ENCODE results near the gene LRMDA. TPM values are rescaled to one million over a fixed set of nuclear protein-coding genes. Genes with fewer than 3 reads are reported as not detected.

LRMDA gene
- total RNA-seq, 1 donor from 2014 or later: 4.5 TPM

GRCh38 chr10:75658496-75658895 is 227.1 kb downstream of the LRMDA start:
- intact Hi-C loops (cut with DNase I): loop anchor here (10.0 kb wide), 1 partner anchor 194 kb away; no protein-coding TSS in a partner anchor
- no peak for DNase-seq (ENCODE audit: low spot score)

GRCh38 chr10:75658915-75659314 is 227.5 kb downstream of the LRMDA start:
- intact Hi-C loops (cut with DNase I): loop anchor here (10.0 kb wide), 1 partner anchor 194 kb away; no protein-coding TSS in a partner anchor
- DNase-seq (ENCODE audit: low spot score): no peak

- intact Hi-C loops (cut with DNase I): no loop called here
- no peak for DNase-seq (ENCODE audit: low spot score)
Observed at GRCh38 chr10:75660823-75661222, 229.4 kb downstream of the LRMDA start.

- DNase-seq (ENCODE audit: low spot score): no peak
- intact Hi-C loops (cut with DNase I): no loop called here
Observed at GRCh38 chr10:75662715-75663114, 231.3 kb downstream of the LRMDA start.

GRCh38 chr10:75663947-75664664 is 232.7 kb downstream of the LRMDA start:
- no peak for DNase-seq (ENCODE audit: low spot score)
- intact Hi-C loops (cut with DNase I): no loop called here

- no peak for DNase-seq (ENCODE audit: low spot score)
- intact Hi-C loops (cut with DNase I): no loop called here
Observed at GRCh38 chr10:75664968-75665367, 233.5 kb downstream of the LRMDA start.

- no peak for DNase-seq (ENCODE audit: low spot score)
- intact Hi-C loops (cut with DNase I): no loop called here
Observed at GRCh38 chr10:75665707-75666106, 234.3 kb downstream of the LRMDA start.

GRCh38 chr10:75672111-75672671 is 240.8 kb downstream of the LRMDA start:
- no peak for DNase-seq (ENCODE audit: low spot score)
- intact Hi-C loops (cut with DNase I): no loop called here

GRCh38 chr10:75672842-75673241 is 241.4 kb downstream of the LRMDA start:
- intact Hi-C loops (cut with DNase I): no loop called here
- no peak for DNase-seq (ENCODE audit: low spot score)

GRCh38 chr10:75677541-75677940 is 246.1 kb downstream of the LRMDA start:
- intact Hi-C loops (cut with DNase I): no loop called here
- no peak for DNase-seq (ENCODE audit: low spot score)

- intact Hi-C loops (cut with DNase I): no loop called here
- no peak for DNase-seq (ENCODE audit: low spot score)
Observed at GRCh38 chr10:75678527-75678926, 247.1 kb downstream of the LRMDA start.

GRCh38 chr10:75679536-75679935 is 248.1 kb downstream of the LRMDA start:
- intact Hi-C loops (cut with DNase I): no loop called here
- no peak for DNase-seq (ENCODE audit: low spot score)

GRCh38 chr10:75681334-75681733 is 249.9 kb downstream of the LRMDA start:
- no peak for DNase-seq (ENCODE audit: low spot score)
- intact Hi-C loops (cut with DNase I): no loop called here

- no peak for DNase-seq (ENCODE audit: low spot score)
- intact Hi-C loops (cut with DNase I): no loop called here
Observed at GRCh38 chr10:75682649-75683557, 251.5 kb downstream of the LRMDA start.

- intact Hi-C loops (cut with DNase I): no loop called here
- DNase-seq (ENCODE audit: low spot score): no peak
Observed at GRCh38 chr10:75685187-75685586, 253.8 kb downstream of the LRMDA start.

GRCh38 chr10:75688506-75689300 is 257.3 kb downstream of the LRMDA start:
- no peak for DNase-seq (ENCODE audit: low spot score)
- intact Hi-C loops (cut with DNase I): no loop called here

- DNase-seq (ENCODE audit: low spot score): no peak
- intact Hi-C loops (cut with DNase I): no loop called here
Observed at GRCh38 chr10:75693489-75693888, 262.1 kb downstream of the LRMDA start.

- intact Hi-C loops (cut with DNase I): no loop called here
- no peak for DNase-seq (ENCODE audit: low spot score)
Observed at GRCh38 chr10:75694269-75694668, 262.8 kb downstream of the LRMDA start.

GRCh38 chr10:75694790-75695189 is 263.4 kb downstream of the LRMDA start:
- intact Hi-C loops (cut with DNase I): no loop called here
- DNase-seq (ENCODE audit: low spot score): no peak

- intact Hi-C loops (cut with DNase I): no loop called here
- no peak for DNase-seq (ENCODE audit: low spot score)
Observed at GRCh38 chr10:75695994-75696393, 264.6 kb downstream of the LRMDA start.
